Gastrocnemius medialis (tissue), 4 donors: ENCODE data around the gene FGF9.

Source experiments
- POLR2A ChIP-seq, 2 donors: fragments of 450-650 bp; IDR thresholded peaks; one replicate each; pipeline ENCODE4 v1.6.1; 2017; ENCODE audit warnings: antibody characterized with exemption in 2 of 2, mild to moderate bottlenecking in 2 of 2, moderate library complexity in 2 of 2
- TF ChIP-seq, protein P1 (sequence below), 5 experiments: fragments of 450-650 bp in 3 of 5; fragments of 200-600 bp in 2 of 5; sonication (generic) in 2 of 5; IDR thresholded peaks in 4 of 5; conservative IDR thresholded peaks in 1 of 5; 1 replicate in 4 of 5; 2 replicates in 1 of 5; pipeline ENCODE4 v1.5.1; 2016 to 2019; ENCODE audit warnings: antibody characterized with exemption in 5 of 5, mild to moderate bottlenecking in 3 of 5, moderate library complexity in 3 of 5

DNA sequence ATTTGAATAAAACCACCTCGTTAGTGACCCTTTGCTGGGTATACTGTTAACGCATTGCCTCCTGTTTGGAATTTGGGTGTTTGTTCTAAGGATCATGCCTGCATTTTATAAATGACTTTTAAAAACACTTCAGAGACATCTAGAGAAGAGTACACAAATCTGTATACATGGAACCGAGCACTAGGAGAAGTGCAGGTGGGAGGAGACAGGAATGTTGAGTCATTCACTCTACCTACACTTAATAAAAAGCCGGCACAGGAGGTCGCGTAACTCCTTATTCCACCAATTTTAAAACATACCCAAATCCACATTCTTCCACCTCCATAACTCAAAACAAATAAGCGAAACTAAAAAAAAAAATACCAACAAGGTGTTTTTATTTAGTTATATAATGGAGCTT, 48.6 kb downstream of the FGF9 start:
- no peak for TF ChIP-seq POLR2A (IDR thresholded peaks at IDR 0.05)
- TF ChIP-seq, protein P1, sequence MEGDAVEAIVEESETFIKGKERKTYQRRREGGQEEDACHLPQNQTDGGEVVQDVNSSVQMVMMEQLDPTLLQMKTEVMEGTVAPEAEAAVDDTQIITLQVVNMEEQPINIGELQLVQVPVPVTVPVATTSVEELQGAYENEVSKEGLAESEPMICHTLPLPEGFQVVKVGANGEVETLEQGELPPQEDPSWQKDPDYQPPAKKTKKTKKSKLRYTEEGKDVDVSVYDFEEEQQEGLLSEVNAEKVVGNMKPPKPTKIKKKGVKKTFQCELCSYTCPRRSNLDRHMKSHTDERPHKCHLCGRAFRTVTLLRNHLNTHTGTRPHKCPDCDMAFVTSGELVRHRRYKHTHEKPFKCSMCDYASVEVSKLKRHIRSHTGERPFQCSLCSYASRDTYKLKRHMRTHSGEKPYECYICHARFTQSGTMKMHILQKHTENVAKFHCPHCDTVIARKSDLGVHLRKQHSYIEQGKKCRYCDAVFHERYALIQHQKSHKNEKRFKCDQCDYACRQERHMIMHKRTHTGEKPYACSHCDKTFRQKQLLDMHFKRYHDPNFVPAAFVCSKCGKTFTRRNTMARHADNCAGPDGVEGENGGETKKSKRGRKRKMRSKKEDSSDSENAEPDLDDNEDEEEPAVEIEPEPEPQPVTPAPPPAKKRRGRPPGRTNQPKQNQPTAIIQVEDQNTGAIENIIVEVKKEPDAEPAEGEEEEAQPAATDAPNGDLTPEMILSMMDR (IDR thresholded peaks at IDR 0.05 in 4 of 5, conservative IDR thresholded peaks at IDR 0.05 in 1 of 5), result no peak
